D721Med (cell line): ENCODE results near the gene FBLN2.

Source experiments
- DNase-seq: peaks from one replicate; pipeline ENCODE4 v3.0.0; 2011; ENCODE audit warnings: low spot score; ENCODE audit not compliant: insufficient read length
- FAIRE-seq: peaks from 2 replicates; lab custom pipeline; 2011; peaks lifted over from hg19 to GRCh38; lab: Jason Lieb, UNC
- TF ChIP-seq, protein P1 (sequence below): IDR thresholded peaks from 2 replicates; pipeline ENCODE4 v1.5.1; 2012; ENCODE audit warnings: mild to moderate bottlenecking, control low read depth; ENCODE audit not compliant: insufficient read depth; ENCODE audit errors: missing control alignments

The FBLN2 gene

DNA sequence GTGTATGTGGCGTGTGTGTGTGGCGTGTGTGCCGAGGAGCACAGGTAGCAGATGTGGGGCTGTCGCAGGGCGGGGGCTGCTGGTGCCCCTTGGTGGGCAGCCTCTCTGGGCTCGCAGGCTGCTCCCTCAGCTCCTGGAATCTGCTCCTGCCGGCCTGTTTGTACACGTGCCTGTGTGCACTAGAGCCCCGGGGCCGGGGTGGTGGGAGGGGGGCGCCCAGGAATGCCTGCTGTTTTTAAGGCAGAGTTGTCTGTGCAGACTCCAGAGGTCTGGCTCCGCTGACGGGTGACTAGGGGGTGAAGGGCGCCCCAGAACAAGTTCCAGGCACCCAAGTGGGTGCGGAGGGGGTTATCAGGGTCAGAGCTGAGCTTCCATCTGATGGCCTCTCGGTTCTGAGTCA is 112.2 kb downstream of the FBLN2 start:
- no peak for FAIRE-seq
- TF ChIP-seq, protein P1, sequence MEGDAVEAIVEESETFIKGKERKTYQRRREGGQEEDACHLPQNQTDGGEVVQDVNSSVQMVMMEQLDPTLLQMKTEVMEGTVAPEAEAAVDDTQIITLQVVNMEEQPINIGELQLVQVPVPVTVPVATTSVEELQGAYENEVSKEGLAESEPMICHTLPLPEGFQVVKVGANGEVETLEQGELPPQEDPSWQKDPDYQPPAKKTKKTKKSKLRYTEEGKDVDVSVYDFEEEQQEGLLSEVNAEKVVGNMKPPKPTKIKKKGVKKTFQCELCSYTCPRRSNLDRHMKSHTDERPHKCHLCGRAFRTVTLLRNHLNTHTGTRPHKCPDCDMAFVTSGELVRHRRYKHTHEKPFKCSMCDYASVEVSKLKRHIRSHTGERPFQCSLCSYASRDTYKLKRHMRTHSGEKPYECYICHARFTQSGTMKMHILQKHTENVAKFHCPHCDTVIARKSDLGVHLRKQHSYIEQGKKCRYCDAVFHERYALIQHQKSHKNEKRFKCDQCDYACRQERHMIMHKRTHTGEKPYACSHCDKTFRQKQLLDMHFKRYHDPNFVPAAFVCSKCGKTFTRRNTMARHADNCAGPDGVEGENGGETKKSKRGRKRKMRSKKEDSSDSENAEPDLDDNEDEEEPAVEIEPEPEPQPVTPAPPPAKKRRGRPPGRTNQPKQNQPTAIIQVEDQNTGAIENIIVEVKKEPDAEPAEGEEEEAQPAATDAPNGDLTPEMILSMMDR, result no peak
- DNase-seq, result no peak

DNA sequence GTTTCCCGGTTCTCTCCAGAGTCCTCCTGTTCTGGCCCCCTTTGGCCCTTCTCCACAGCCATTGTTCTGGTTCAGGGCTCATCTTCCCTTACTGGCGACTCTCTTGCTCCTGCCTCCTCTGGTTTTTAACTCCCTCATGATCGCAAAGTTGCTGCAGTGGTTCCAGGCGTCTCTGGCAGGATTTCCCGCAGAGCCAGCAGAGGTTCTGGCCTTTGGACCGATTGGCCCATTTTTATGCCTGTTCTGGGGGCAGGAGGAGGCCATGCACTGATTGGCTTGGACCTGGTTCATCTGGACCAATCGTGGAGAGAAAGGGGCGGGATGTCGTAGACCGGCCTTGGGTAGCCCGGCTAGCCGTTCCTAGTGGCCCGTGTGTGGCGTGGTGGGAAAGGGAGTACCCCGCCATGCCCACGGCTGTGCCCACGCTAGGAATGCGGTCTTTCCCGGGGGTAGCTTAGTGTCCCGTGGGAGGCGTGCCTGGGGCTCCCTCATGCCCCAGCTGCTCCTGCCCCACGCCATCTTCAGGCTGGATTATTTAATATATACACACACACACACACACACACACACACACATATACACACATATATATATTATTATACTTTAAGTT is 113.4 kb downstream of the FBLN2 start:
- no peak for DNase-seq
- no peak for FAIRE-seq
- TF ChIP-seq, protein P1, result no peak

GRCh38 chr3:13663781-13664535 is 115.0 kb downstream of the FBLN2 start:
- TF ChIP-seq, protein P1, result no peak
- no peak for DNase-seq
- no peak for FAIRE-seq

- DNase-seq (no peak), FAIRE-seq (no peak)
- TF ChIP-seq, protein P1, result no peak
These were observed 116.8 kb downstream of the FBLN2 start for GRCh38 chr3:13665582-13666226.

DNA sequence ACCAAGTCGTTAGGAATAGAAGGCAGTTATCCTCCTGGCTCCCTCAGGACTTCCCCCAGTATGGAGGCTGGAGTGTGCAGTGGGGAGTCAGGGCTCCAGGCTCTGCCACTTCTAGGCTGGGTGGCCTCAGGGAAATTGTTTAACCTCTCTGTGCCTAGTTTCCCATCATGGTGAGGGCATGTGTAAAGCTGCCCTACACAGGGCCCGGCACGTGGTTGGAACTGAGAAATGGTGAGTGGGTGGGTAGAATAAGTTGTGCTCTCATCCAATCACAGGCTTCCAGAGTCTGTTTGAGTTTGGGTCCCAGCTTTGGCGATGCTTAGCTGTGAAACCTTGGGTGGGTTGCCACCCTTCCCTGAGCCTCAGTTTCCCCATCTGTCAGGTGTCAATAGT is 117.3 kb downstream of the FBLN2 start:
- TF ChIP-seq, protein P1, result no peak
- FAIRE-seq (no peak), DNase-seq (no peak)

DNA sequence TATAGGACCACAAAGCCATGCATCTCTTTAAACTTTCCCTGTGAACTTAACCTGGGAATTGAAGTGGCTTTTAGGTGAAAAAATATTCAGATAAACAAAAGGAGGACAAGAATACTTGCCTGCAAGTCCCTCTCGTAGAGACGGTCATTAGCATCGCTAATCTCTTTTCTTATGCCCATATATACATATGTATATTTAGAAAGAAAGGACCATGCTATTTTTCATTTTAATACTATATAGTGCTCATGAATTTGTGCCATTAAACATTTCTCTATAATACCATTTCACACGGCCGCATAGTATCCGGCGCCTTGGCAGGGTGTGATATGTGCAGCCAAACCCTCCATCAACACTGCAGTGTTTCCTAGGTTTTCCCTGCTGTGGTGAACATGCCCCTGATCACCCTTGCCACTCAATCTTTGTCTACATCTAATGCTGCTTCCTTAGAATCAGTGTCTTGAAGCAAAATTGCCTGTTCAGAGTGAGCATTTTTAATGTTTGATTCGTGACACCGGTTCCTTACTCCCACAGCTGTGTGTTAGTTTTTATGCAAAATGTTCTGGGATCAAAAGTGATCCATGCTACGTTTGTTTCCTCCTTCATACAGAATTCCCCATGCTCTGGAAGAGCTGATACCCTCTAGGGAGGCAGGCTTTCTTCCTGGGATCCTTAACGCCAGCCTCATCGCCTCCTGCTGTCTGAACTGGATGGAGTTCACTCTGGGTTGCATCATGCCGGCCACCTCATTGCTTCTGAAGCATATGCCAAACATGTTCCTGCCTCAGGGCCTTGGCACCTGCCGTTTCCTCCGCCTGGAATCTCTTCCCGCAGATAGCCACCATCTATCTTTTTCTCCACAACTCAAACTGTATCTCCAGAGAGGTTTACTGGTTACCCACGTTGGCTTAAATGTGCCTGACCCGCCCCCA is 118.1 kb downstream of the FBLN2 start:
- no peak for DNase-seq
- FAIRE-seq, result no peak
- TF ChIP-seq, protein P1, result no peak
